Transverse colon (tissue), 4 donors: Measurements from ENCODE around the gene CACNG6. TPM values are rescaled to one million over a fixed set of nuclear protein-coding genes. Genes with fewer than 3 reads are reported as not detected.

Experiments
- DNase-seq: peaks from one replicate; pipeline ENCODE4 v3.0.0-alpha.2; 2019
- H3K27ac ChIP-seq, 4 donors: fragments of 200-600 bp; sonication (generic); 2 replicates each; pipeline ENCODE4 v1.5.1; 2016 to 2018; ENCODE audit warnings: inconsistent platforms in 4 of 4
- H3K27me3 ChIP-seq: fragments of 200-600 bp; sonication (generic); 2 replicates; pipeline ENCODE4 v1.5.1; 2017; ENCODE audit warnings: inconsistent platforms
- H3K36me3 ChIP-seq, 4 donors: fragments of 200-600 bp; sonication (generic); 2 replicates each; pipeline ENCODE4 v1.5.1; 2017 to 2019; ENCODE audit warnings: inconsistent platforms in 4 of 4
- H3K4me1 ChIP-seq, 4 donors: fragments of 200-600 bp; sonication (generic); 2 replicates each; pipeline ENCODE4 v1.5.1; 2017 to 2020; ENCODE audit warnings: inconsistent platforms in 4 of 4
- H3K4me3 ChIP-seq, 4 donors: fragments of 200-600 bp; sonication (generic); 1 replicate in 1 of 4; 2 replicates in 3 of 4; pipeline versions ENCODE4 v1.5.1 to v1.6.1; 2017 to 2019; ENCODE audit warnings: inconsistent platforms in 4 of 4
- H3K9me3 ChIP-seq, 2 donors: fragments of 200-600 bp; sonication (generic); 2 replicates each; pipeline ENCODE4 v1.5.1; 2017 to 2019; ENCODE audit warnings: inconsistent platforms in 2 of 2
- CTCF ChIP-seq, 5 experiments: fragments of 200-600 bp in 3 of 5; fragments of 450-650 bp in 2 of 5; sonication (generic) in 3 of 5; IDR thresholded peaks; 1 replicate in 2 of 5; 2 replicates in 3 of 5; pipeline ENCODE4 v1.5.1; 2016 to 2017; ENCODE audit warnings: antibody characterized with exemption in 5 of 5, inconsistent platforms in 3 of 5, mild to moderate bottlenecking in 2 of 5, moderate library complexity in 1 of 5
- EP300 ChIP-seq: sonication (generic); formaldehyde crosslinking; IDR thresholded peaks from one replicate; pipeline ENCODE4 v1.6.1; 2017; ENCODE audit warnings: antibody characterized with exemption, low read depth
- POLR2A ChIP-seq: fragments of 450-650 bp; IDR thresholded peaks from one replicate; pipeline ENCODE4 v1.6.1; 2016; ENCODE audit warnings: antibody characterized with exemption, mild to moderate bottlenecking, moderate library complexity
- POLR2AphosphoS5 ChIP-seq, 3 donors: sonication (generic); formaldehyde crosslinking; IDR thresholded peaks; one replicate each; pipeline ENCODE4 v1.6.1; 2016; ENCODE audit warnings: antibody characterized with exemption in 3 of 3
- WGBS, 2 donors: methylation state at CpG; one replicate each; pipeline ENCODE4 v1.1.5; 2018; ENCODE audit warnings: low coverage in 1 of 2; 5-methylcytosine and 5-hydroxymethylcytosine counted together
- in situ Hi-C, 4 donors: fragments of 200-750 bp; cut with MboI; loops; one replicate each; pipeline versions ENCODE4 v1.15.0 to v1.15.1; 2017; ENCODE audit warnings: low sequenced_read_pairs in 3 of 4, low pct_ligation_motif_present in 1 of 4, low pct_unique_long_range_greater_than_20kb in 1 of 4
- intact Hi-C: fragments of 100-400 bp; cut with DNase I; formaldehyde crosslinking; loops from one replicate; pipeline ENCODE4 v1.15.1; 2023; ENCODE audit warnings: low total_unique reads
- total RNA-seq, 4 donors: library from RNA; depleted of rRNA; stranded (reverse); fragments of >200 nt; gene quantifications; one replicate each; pipeline ENCODE4 v1.1.0, GENCODE V29; 2016

The CACNG6 gene
- total RNA-seq, 4 donors from 2014 or later = not detected

DNA sequence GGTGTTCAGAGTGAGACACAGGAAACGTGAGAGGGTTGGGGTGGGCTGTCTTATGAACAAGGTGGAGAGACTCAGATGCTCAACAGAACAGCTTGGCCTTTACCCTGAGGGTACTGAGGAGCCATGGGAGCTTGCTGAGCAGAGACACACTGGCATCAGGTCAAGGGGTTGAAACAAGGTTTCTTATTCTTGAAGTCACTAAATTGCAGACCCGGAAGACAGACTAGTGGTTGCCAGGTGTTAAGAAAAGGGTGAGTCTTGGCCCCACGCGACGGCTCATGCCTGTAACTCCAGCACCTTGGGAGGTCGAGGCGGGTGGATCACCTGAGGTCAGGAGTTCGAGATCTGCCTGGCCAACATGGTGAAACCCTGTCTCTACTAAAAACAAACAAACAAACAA lies 22.4 kb downstream of the CACNG6 start:
- 17 to 75% methylated on average over 1 to 8 of the region's 8 CpGs for WGBS, 2 donors

DNA sequence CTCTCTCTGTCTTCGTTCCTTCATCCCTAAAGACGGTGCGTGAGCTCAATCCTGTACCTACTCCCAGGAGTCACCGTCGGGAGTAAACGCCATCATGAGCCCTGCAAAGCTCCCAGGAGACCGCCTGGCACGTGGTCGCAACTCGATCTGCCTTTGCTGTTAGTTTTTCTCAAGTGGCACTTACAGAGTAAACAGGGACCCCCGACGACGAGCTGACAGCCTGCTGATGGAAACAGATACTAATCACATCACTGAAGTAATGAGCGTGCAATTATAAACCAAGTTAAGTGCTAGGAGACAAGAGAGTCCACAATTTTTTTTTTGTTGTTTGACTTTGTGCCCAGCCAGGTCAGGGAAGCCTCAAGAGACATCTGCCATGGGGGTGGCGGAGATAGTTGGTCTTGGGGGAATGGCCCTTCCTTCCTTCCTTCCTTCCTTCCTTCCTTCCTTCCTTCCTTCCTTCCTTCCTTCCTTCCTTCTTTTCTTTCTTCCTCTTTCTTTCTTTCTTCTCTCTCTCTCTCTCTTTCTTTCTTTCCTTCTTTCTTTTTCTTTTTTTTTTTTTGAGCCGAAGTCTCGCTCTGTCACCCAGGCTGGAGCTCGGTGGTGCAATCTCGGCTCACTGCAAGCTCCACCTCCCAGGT lies 23.6 kb downstream of the CACNG6 start:
- 38 to 56% methylated on average over 3 to 19 of the region's 19 CpGs for WGBS, 2 donors
- in situ Hi-C loops = no loop called here
- H3K4me1 ChIP-seq = no peaks in the 10 kb centered on the region

More for the DNA sequence above, 22.4 kb downstream of the CACNG6 start:
- Histone ChIP-seq H3K9me3 (no peaks in the 10 kb centered on the region), H3K4me3 (no peak overlapping the region), H3K27ac (no peak overlapping the region), H3K27me3 (peaks cover 42% of the 10 kb centered on the region), H3K4me1 (no peaks in the 10 kb centered on the region), H3K36me3 (no peaks in the 10 kb centered on the region)
- in situ Hi-C loops = no loop called here
- intact Hi-C loops = loop anchor here (5.0 kb wide), 1 partner anchor 1503 kb away; no protein-coding TSS in a partner anchor
- TF ChIP-seq EP300 = no peak
- TF ChIP-seq POLR2A = no peak
- TF ChIP-seq CTCF (IDR thresholded peaks at IDR 0.05) = no peak
- TF ChIP-seq POLR2AphosphoS5 (IDR thresholded peaks at IDR 0.05) = no peak
- no peak for DNase-seq

GRCh38 chr19:54017261-54017660 lies 25.8 kb downstream of the CACNG6 start:
- no peaks in the 10 kb centered on the region for H3K36me3 ChIP-seq
- DNase-seq = no peak
- TF ChIP-seq POLR2A = no peak
- TF ChIP-seq CTCF (IDR thresholded peaks at IDR 0.05) = no peak
- TF ChIP-seq EP300 = no peak
- TF ChIP-seq POLR2AphosphoS5 (IDR thresholded peaks at IDR 0.05) = no peak
- 78 to 83% methylated on average over 2 to 4 of the region's 4 CpGs for WGBS, 2 donors
- intact Hi-C loops = no loop called here
- H3K27ac ChIP-seq = no peak overlapping the region
- H3K9me3 ChIP-seq = no peaks in the 10 kb centered on the region
- no peaks in the 10 kb centered on the region for H3K4me1 ChIP-seq
- H3K27me3 ChIP-seq = peaks cover 31% of the 10 kb centered on the region
- in situ Hi-C loops = no loop called here
- H3K4me3 ChIP-seq = no peak overlapping the region

More for the DNA sequence above, 23.6 kb downstream of the CACNG6 start:
- TF ChIP-seq POLR2A (no peak), EP300 (no peak), CTCF (IDR thresholded peaks at IDR 0.05) (no peak), POLR2AphosphoS5 (IDR thresholded peaks at IDR 0.05) (no peak)
- intact Hi-C loops = loop anchor here (5.0 kb wide), 1 partner anchor 1502 kb away; no protein-coding TSS in a partner anchor
- DNase-seq = no peak
- Histone ChIP-seq H3K27me3 (peaks cover 36% of the 10 kb centered on the region), H3K4me3 (no peak overlapping the region), H3K27ac (no peak overlapping the region), H3K9me3 (no peaks in the 10 kb centered on the region), H3K36me3 (no peaks in the 10 kb centered on the region)

DNA sequence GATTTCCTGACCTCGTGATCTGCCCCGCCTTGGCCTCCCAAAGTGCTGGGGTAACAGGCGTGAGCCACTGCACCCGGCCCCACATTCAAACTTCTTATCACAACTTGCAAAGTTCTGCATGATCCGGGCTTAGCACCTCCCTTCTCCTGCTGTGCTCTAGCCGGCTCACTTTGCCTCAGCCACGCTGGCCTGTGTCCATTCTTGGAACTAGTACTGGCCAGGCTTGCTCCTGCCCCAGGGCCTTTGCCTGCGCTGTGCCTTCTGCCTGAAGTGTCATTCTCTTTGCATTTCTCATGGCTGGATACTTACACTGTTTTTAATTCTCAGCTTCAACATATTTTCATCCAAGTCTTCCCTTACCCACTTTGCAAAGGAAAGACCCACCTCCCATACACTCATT lies 29.9 kb downstream of the CACNG6 start:
- no peaks in the 10 kb centered on the region for H3K36me3 ChIP-seq
- H3K4me3 ChIP-seq = no peak overlapping the region
- H3K27ac ChIP-seq = no peak overlapping the region
- peaks cover 40% of the 10 kb centered on the region for H3K27me3 ChIP-seq
- no peaks in the 10 kb centered on the region for H3K9me3 ChIP-seq
- intact Hi-C loops (loop anchor here (5.0 kb wide), 1 partner anchor 179 kb away; no protein-coding TSS in a partner anchor), in situ Hi-C loops (loop anchor here in 3 of 4 donors (10.0 kb wide), 2 partner anchors 127 to 177 kb away; no protein-coding TSS in a partner anchor)
- no peak for DNase-seq
- no peaks in the 10 kb centered on the region for H3K4me1 ChIP-seq
- WGBS, 2 donors = 88 to 94% methylated on average over 3 to 8 of the region's 8 CpGs
- TF ChIP-seq CTCF (IDR thresholded peaks at IDR 0.05) = no peak
- TF ChIP-seq POLR2AphosphoS5 (IDR thresholded peaks at IDR 0.05) = no peak
- no peak for TF ChIP-seq POLR2A
- no peak for TF ChIP-seq EP300
